Mucosa of rectum (tissue), 2 donors: ENCODE data around the gene PTER.

Experiments
- H3K27ac ChIP-seq, 2 donors: one replicate each; pipeline ENCODE4 v1.7.0; 2013; ENCODE audit warnings: inconsistent platforms in 2 of 2, low read depth in 2 of 2, low read length in 2 of 2
- H3K27me3 ChIP-seq, 2 donors: one replicate each; pipeline ENCODE4 v1.7.0; 2013; ENCODE audit warnings: low read length in 2 of 2; ENCODE audit not compliant: control insufficient read depth in 2 of 2, insufficient read depth in 2 of 2
- H3K36me3 ChIP-seq, 2 donors: one replicate each; pipeline ENCODE4 v1.7.0; 2013; ENCODE audit warnings: low read length in 2 of 2; ENCODE audit not compliant: control insufficient read depth in 2 of 2, insufficient read depth in 2 of 2
- H3K4me1 ChIP-seq, 2 donors: one replicate each; pipeline ENCODE4 v1.7.0; 2013; ENCODE audit warnings: low read length in 2 of 2, mild to moderate bottlenecking in 1 of 2; ENCODE audit not compliant: control insufficient read depth in 2 of 2, insufficient read depth in 2 of 2
- H3K4me3 ChIP-seq, 2 donors: one replicate each; pipeline ENCODE4 v1.7.0; 2013; ENCODE audit warnings: low read length in 2 of 2
- H3K9ac ChIP-seq, 2 donors: one replicate each; pipeline ENCODE4 v1.7.0; 2013; ENCODE audit warnings: low read length in 2 of 2, low read depth in 1 of 2, mild to moderate bottlenecking in 1 of 2
- H3K9me3 ChIP-seq, 2 donors: one replicate each; pipeline ENCODE4 v1.7.0; 2013; ENCODE audit warnings: low read length in 2 of 2; ENCODE audit not compliant: control insufficient read depth in 2 of 2
- donor health status: healthy.
- donor health status: Normal muscosa, but diverticular disease.

The PTER gene

DNA sequence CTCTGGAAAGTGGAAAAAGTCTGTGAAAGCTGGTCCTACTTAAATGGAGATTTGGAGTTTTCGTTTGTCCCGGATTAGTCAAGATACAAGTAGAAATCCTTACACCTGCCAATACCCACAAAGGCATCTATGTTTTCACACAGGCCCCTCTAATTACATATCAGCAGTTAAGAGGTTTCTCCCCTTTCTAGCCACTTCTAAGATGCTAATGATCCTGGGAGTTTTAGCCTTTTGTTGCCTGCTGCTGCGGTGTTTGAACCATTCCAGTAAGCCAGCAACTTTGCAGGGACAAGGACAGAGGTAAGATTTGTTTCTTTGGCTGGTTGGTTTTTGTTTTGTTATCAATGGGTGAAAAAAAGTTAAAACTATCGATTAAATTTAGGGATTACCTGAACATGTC, 90.6 kb downstream of the PTER start:
- Histone ChIP-seq H3K27ac (no peak overlapping the region), H3K9me3 (no peaks in the 10 kb centered on the region), H3K27me3 (no peaks in the 10 kb centered on the region), H3K9ac (no peak overlapping the region), H3K4me3 (no peak overlapping the region), H3K4me1 (no peaks in the 10 kb centered on the region), H3K36me3 (no peaks in the 10 kb centered on the region)

DNA sequence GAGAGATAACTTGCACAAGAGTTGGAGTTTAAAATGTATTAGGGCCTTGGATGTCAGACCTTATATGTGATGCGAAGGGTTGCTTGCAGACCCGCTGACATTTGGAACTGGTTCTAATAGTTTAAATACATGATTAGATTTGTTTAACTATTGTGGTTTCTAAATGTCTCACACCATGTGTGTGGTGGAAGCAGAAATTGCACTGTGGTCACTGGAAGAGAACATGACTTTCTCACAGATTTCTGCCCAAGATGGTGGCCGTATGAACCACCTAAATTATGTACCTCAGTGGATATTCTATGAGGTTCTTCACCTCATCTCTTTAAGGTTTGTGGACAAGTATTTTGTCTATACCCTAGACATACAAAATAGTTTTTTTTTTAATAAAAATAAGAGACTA, 93.0 kb downstream of the PTER start:
- no peaks in the 10 kb centered on the region for H3K36me3 ChIP-seq
- no peaks in the 10 kb centered on the region for H3K27me3 ChIP-seq
- no peaks in the 10 kb centered on the region for H3K9me3 ChIP-seq
- H3K9ac ChIP-seq = no peak overlapping the region
- H3K27ac ChIP-seq = no peak overlapping the region
- no peaks in the 10 kb centered on the region for H3K4me1 ChIP-seq
- no peak overlapping the region for H3K4me3 ChIP-seq

DNA sequence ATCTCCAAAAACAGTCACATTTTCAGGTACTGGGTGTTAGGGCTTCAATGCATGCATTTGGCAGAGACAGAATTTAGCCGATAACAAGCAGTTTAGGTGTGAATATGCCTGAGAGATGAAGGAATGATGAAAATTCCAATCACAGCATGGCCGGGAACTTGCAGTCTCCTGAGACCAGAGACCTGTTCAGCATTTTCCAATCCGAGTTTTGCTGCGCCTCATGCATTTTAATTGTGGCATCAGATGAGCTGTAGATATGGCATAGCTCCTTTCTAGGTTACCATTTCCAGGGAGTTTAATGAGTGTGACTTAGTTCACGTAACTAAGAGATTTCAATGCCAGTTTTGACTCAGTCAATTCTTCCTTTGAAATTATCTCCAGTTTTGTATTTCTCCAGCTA, 99.3 kb downstream of the PTER start:
- no peak overlapping the region for H3K9ac ChIP-seq
- no peaks in the 10 kb centered on the region for H3K9me3 ChIP-seq
- no peaks in the 10 kb centered on the region for H3K4me1 ChIP-seq
- no peak overlapping the region for H3K4me3 ChIP-seq
- H3K27ac ChIP-seq = no peak overlapping the region
- H3K27me3 ChIP-seq = no peaks in the 10 kb centered on the region
- H3K36me3 ChIP-seq = no peaks in the 10 kb centered on the region

DNA sequence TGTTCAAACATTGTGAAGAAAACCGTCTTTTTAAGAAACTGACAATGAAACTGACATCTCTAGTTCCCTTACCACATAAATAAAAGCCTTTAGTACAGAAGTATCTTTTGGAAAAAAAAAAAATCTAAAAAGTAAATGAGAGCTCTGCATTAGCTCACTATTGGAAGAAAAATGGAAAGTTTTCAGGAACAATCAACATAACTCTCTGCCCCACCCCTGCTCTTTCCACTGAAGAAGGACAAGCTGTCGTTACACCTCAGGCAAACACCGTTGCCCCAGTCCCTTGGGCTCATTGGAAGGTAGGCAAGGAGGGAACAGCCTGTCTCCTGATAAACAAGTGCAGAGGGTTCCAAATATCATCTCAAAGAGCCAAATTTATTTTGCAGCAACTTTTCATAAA, 107.3 kb downstream of the PTER start:
- Histone ChIP-seq H3K4me1 (no peaks in the 10 kb centered on the region), H3K4me3 (no peak overlapping the region), H3K27me3 (no peaks in the 10 kb centered on the region), H3K9ac (no peak overlapping the region), H3K36me3 (no peaks in the 10 kb centered on the region), H3K9me3 (no peaks in the 10 kb centered on the region), H3K27ac (no peak overlapping the region)

DNA sequence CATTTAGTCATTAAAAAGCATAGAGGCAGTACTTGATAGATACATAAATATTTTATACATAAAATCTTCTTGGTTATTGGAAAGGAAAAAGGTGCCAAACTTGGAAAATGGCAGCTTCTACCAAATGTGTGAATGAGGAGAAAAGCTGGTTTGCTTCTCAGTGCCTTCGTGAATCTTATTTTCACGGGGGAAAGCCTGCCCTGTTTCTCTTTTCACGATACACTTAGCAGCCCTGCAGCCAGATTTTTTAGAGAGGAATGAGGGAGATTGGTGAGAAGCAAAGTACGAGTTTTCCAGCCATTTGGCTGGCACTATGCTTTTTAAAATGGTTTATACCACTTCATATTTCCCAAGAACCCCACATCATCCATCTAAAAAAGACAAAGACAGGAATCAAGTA, 107.8 kb downstream of the PTER start:
- no peaks in the 10 kb centered on the region for H3K36me3 ChIP-seq
- no peak overlapping the region for H3K9ac ChIP-seq
- H3K27ac ChIP-seq = no peak overlapping the region
- no peak overlapping the region for H3K4me3 ChIP-seq
- no peaks in the 10 kb centered on the region for H3K9me3 ChIP-seq
- no peaks in the 10 kb centered on the region for H3K27me3 ChIP-seq
- H3K4me1 ChIP-seq = no peaks in the 10 kb centered on the region

DNA sequence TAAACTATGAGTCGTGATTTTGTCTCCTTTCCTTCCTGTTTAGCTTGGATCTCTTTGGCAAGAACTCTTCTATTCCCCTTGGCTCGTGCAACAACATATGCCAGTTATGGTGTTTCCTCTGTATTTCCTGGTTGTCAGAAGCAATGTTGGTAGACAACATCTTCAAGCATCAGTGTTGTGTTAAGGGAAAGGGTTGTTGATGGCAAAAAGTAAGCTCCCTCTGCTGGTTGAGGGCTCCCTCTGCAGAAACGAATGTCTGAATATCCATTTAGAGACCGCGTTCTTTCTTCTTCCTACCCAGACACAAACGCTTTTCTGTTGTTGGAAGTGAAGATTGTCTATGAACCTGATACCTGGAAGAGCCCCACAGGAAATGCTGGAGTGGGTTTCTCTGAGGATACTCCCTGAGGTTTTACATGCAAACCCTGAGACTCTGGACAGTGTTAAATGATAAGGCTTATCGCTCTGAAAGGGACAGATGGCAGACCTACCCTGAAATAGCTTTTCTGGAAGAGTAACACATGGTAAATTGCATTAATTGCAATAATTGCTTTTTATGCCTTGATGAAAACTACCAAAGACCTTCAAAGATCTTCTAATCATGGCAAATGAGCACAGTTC, 108.4 kb downstream of the PTER start:
- no peak overlapping the region for H3K27ac ChIP-seq
- H3K4me3 ChIP-seq = no peak overlapping the region
- no peaks in the 10 kb centered on the region for H3K9me3 ChIP-seq
- H3K27me3 ChIP-seq = no peaks in the 10 kb centered on the region
- no peaks in the 10 kb centered on the region for H3K4me1 ChIP-seq
- H3K9ac ChIP-seq = no peak overlapping the region
- H3K36me3 ChIP-seq = no peaks in the 10 kb centered on the region

DNA sequence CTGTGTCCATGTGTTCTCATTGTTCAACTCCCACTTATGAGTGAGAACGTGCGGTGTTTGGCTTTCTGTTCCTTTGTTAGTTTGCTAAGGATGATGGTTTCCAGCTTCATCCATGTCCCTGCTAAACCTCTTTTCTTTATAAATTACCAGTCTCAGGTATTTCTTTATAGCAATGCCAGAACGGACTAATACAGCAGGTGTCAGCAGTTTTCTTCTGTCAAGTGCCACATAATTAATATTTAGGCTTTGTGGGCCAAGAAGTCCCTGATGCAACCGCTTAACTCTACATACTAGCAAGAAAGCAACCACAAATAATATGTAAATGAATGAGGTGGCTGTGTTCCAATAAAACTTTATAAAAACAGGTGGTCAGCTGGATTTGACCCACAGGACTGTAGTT, 111.2 kb downstream of the PTER start:
- no peak overlapping the region for H3K27ac ChIP-seq
- no peak overlapping the region for H3K9ac ChIP-seq
- no peaks in the 10 kb centered on the region for H3K9me3 ChIP-seq
- H3K27me3 ChIP-seq = no peaks in the 10 kb centered on the region
- H3K4me1 ChIP-seq = no peaks in the 10 kb centered on the region
- H3K36me3 ChIP-seq = no peaks in the 10 kb centered on the region
- H3K4me3 ChIP-seq = no peak overlapping the region

DNA sequence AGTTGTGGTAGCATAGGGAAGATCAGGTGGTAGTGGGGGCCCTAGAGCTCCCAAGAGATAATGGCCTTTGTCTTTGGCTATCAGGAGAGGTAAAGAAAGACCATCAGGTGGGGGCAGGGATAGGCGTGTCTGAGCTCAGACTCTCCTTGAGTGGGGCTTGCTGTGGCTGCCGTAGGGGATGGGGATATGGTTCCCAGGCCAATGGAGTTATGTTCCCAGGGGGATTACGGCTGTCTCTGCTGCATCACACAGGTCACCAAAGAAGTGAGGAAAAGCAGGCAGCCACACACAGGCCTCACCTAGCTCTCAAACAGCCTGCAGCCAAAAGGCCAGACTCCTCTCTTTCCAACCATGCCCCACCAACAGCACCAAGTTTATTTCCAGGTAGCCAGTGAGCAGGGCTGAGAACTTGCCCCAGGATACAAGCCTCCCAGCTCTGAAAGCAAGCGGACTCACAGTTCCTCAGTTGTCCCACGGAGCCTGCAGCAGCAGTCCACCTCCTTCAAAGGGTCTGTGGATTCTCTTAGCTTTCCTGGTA, 122.5 kb downstream of the PTER start:
- Histone ChIP-seq H3K27me3 (no peaks in the 10 kb centered on the region), H3K9me3 (no peaks in the 10 kb centered on the region), H3K9ac (no peak overlapping the region), H3K4me1 (no peaks in the 10 kb centered on the region), H3K36me3 (no peaks in the 10 kb centered on the region), H3K4me3 (no peak overlapping the region), H3K27ac (no peak overlapping the region)

DNA sequence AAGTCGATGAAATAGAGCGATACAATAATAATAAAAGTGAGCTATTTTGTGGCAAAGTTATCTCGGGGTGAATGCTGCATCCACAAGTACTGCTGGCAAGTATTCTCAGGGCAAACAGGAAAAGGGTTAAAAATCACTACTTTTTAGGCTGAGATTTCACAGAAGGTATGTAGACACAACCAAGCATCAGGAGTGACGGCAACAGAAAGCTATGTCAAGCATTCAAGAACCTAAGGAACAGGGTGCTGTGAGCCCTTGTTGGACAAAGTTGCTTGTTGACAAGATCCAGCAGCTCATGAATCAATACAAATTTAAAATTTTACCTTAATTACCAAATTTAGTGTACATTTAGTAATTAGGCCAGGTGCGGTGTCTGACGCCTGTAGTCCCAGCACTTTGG, 126.1 kb downstream of the PTER start:
- Histone ChIP-seq H3K4me1 (no peaks in the 10 kb centered on the region), H3K4me3 (no peak overlapping the region), H3K9me3 (no peaks in the 10 kb centered on the region), H3K36me3 (no peaks in the 10 kb centered on the region), H3K27ac (no peak overlapping the region), H3K9ac (no peak overlapping the region), H3K27me3 (no peaks in the 10 kb centered on the region)
